ENCODE measurements around the gene CAMK2G.

DNA sequence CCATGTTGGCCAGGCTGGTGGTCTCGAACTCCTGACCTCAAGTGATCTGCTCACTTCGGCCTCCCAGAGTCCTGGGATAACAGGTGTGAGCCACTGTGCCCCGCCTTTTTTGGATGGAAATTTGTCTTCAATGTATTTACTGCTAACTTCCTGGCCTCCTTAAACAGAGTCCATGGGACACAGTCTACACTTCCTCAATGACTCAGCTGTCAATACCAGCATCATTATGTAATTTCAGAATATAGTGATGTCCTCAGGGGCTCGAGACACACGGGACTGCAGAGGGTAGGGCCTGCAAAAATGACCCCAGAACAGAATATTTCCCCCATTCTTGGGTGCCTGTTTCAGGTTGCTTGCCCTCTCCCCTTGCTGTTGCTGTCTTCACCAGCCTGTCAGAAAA is 31.1 kb downstream of the CAMK2G start:
- TF ChIP-seq, protein P1, sequence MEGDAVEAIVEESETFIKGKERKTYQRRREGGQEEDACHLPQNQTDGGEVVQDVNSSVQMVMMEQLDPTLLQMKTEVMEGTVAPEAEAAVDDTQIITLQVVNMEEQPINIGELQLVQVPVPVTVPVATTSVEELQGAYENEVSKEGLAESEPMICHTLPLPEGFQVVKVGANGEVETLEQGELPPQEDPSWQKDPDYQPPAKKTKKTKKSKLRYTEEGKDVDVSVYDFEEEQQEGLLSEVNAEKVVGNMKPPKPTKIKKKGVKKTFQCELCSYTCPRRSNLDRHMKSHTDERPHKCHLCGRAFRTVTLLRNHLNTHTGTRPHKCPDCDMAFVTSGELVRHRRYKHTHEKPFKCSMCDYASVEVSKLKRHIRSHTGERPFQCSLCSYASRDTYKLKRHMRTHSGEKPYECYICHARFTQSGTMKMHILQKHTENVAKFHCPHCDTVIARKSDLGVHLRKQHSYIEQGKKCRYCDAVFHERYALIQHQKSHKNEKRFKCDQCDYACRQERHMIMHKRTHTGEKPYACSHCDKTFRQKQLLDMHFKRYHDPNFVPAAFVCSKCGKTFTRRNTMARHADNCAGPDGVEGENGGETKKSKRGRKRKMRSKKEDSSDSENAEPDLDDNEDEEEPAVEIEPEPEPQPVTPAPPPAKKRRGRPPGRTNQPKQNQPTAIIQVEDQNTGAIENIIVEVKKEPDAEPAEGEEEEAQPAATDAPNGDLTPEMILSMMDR (IDR thresholded peaks at IDR 0.05) = no peak
- no peak for TF ChIP-seq POLR2A (IDR thresholded peaks at IDR 0.05)

All from Peyer's patch (tissue), 4 donors.